Measurements from ENCODE around the gene ZNF121.
"Not testable (repeated sequence)": the region's sequence is repeated elsewhere in the genome, so short reads cannot be mapped to it uniquely, and the experiment has no call there.

The ZNF121 gene

GRCh38 chr19:9584073-9584833 lies at the start of gene ZNF121:
Gene ZNF121, minus strand, starts transcription at chr19:9584504. Its CDS starts 16,407 bp downstream, at chr19:9568097.
- DNase-seq = peak; percentile 42

GRCh38 chr19:9627856-9628255 lies 43.6 kb upstream of the ZNF121 start:
- no peak for DNase-seq

- no peak for DNase-seq
Measured at GRCh38 chr19:9622531-9622930, 38.2 kb upstream of the ZNF121 start.

- peak; percentile 50 for DNase-seq
Measured at GRCh38 chr19:9621156-9622037, 37.1 kb upstream of the ZNF121 start, which contains the start of gene ZNF561. Gene ZNF561, minus strand, starts transcription at chr19:9621232. Its CDS starts 1,776 bp downstream, at chr19:9619456.

- DNase-seq = no peak
Measured at GRCh38 chr19:9620842-9621155, 36.5 kb upstream of the ZNF121 start.

GRCh38 chr19:9615844-9616243 lies 31.5 kb upstream of the ZNF121 start:
- no peak for DNase-seq

- DNase-seq = no peak
Measured at GRCh38 chr19:9610484-9611113, 26.3 kb upstream of the ZNF121 start.

- no peak for DNase-seq
Measured at GRCh38 chr19:9608912-9609311, 24.6 kb upstream of the ZNF121 start.

GRCh38 chr19:9597027-9597426 lies 12.7 kb upstream of the ZNF121 start:
- DNase-seq = no peak

GRCh38 chr19:9586764-9587163 lies 2.5 kb upstream of the ZNF121 start:
- DNase-seq = no peak

- DNase-seq = not testable (repeated sequence)
Measured at GRCh38 chr19:9582081-9582725, 2.1 kb downstream of the ZNF121 start.

- no peak for DNase-seq
Measured at GRCh38 chr19:9580728-9581127, 3.6 kb downstream of the ZNF121 start.

- no peak for DNase-seq
Measured at GRCh38 chr19:9570255-9570654, 14.0 kb downstream of the ZNF121 start.

GRCh38 chr19:9566729-9567128 lies 17.6 kb downstream of the ZNF121 start:
- DNase-seq = no peak

GRCh38 chr19:9565900-9566705 lies 18.2 kb downstream of the ZNF121 start:
- no peak for DNase-seq

- DNase-seq = no peak
Measured at GRCh38 chr19:9552536-9553274, 31.6 kb downstream of the ZNF121 start.

- no peak for DNase-seq
Measured at GRCh38 chr19:9547870-9548269, 36.4 kb downstream of the ZNF121 start.

GRCh38 chr19:9541281-9541680 lies 43.0 kb downstream of the ZNF121 start:
- not testable (repeated sequence) for DNase-seq

GRCh38 chr19:9539921-9540320 lies 44.4 kb downstream of the ZNF121 start:
- DNase-seq = not testable (repeated sequence)

- DNase-seq = not testable (repeated sequence)
Measured at GRCh38 chr19:9539201-9539600, 45.1 kb downstream of the ZNF121 start.
